ENCODE results near the gene PTPRH.
"Not testable (repeated sequence)": the region's sequence is repeated elsewhere in the genome, so short reads cannot be mapped to it uniquely, and the experiment has no call there.

Gene PTPRH

DNA sequence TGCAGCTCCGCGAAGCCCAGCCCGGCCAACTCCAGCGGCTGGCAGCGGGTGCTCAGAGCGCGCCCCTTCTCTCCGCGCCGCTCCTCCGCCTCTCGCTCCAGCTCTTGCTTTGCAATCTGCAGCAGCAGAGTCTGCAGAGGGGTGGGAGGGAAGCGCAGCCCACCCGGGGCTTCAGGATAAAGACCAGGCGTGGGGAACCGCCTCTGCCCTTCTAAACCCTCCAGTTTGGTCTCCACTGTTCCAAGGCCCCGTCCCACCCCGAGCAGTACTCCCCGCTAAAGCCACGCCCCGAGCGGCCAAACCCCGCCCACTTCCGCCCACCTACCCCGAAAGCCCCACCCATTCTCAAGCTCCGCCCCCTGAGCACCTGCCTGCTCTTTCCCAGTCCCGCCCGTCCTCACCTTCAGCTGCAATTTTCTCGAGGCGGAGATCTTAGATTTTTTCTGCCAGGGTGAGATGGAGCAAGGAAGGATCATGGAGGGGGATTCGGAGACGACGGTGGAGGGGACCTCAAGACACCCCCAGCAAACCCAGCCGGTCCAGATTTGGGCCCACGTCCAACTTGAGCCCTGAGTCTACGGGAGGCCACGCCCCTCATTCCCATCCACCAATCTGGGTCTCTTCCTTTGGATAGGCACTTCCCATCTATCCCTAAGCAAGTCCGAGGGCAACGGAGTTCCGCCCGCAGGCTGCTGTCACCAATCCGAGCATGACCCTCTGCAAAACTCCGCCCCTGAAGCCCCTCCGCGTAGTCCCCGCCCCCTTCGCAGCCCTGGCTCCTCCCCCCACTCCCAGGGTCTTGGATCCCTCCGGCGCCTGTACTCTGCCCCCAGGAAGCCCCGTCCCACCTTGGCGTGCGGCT lies 52.9 kb downstream of the PTPRH start:
- no peak for DNase-seq (ENCODE audit: low read depth)
- H3K4me3 ChIP-seq (ENCODE audit: low read depth, low read length) = no peak overlapping the region
- TF ChIP-seq, protein P1, sequence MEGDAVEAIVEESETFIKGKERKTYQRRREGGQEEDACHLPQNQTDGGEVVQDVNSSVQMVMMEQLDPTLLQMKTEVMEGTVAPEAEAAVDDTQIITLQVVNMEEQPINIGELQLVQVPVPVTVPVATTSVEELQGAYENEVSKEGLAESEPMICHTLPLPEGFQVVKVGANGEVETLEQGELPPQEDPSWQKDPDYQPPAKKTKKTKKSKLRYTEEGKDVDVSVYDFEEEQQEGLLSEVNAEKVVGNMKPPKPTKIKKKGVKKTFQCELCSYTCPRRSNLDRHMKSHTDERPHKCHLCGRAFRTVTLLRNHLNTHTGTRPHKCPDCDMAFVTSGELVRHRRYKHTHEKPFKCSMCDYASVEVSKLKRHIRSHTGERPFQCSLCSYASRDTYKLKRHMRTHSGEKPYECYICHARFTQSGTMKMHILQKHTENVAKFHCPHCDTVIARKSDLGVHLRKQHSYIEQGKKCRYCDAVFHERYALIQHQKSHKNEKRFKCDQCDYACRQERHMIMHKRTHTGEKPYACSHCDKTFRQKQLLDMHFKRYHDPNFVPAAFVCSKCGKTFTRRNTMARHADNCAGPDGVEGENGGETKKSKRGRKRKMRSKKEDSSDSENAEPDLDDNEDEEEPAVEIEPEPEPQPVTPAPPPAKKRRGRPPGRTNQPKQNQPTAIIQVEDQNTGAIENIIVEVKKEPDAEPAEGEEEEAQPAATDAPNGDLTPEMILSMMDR (IDR thresholded peaks at IDR 0.05; ENCODE audit: low read depth, low read length) = no peak
- TF ChIP-seq, protein P2, sequence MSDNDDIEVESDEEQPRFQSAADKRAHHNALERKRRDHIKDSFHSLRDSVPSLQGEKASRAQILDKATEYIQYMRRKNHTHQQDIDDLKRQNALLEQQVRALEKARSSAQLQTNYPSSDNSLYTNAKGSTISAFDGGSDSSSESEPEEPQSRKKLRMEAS (IDR thresholded peaks at IDR 0.05; ENCODE audit: low read depth, low read length) = no peak
- TF ChIP-seq MYC (IDR thresholded peaks at IDR 0.05; ENCODE audit: low read depth, low read length) = no peak
- TF ChIP-seq POLR2A (IDR thresholded peaks at IDR 0.05; ENCODE audit: extremely low read depth, insufficient read length) = no peak

DNA sequence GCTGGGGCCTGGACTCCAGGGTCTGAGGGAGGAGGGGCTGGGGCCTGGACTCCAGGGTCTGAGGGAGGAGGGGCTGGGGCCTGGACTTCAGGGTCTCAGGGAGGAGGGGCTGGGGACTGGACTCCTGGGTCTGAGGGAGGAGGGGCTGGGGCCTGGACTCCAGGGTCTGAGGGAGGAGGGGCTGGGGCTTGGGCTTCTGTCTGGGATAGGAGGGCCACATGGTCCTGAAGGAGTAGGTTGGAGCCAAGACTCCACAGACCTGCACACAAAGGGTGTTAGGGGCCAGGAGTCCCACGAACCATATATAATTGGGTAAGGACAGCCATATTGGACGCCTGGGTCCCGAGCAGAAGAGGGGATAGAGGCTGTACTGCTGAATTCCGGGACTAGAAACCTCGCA lies 53.5 kb downstream of the PTPRH start:
- not testable (repeated sequence) for H3K4me3 ChIP-seq (ENCODE audit: low read depth, low read length)

DNA sequence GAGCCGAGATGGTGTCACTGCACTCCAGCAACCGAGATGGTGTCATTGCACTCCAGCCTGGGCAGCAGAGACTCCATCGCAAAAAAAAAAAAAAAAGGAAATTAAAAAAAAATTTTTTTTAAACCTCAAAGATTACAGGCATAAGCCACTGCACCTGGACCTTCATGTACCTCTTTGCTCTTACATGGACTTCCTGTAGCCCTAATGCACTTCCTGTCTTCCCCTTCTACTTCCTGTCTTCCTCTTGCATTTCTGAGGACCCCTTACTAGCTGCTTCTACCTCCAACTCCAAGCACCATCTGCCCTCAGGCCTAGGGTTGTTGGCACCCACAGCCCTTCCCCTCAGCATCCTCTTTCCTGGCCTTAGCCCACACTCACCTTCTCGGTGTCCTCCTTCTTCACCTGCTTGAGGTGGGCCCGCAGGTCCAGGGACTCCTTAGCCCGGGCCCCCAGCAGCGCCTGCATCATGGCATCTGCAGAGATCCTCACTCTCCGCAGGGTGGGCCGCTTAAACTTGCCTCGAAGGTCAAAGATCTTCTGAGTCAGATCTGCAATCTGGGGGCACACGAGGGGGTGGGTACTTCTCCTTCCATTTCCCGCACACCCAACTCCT lies 55.5 kb downstream of the PTPRH start:
- no peak for DNase-seq (ENCODE audit: low read depth)
- H3K4me3 ChIP-seq (ENCODE audit: low read depth, low read length) = no peak overlapping the region
- TF ChIP-seq POLR2A (IDR thresholded peaks at IDR 0.05; ENCODE audit: extremely low read depth, insufficient read length) (no peak), MYC (IDR thresholded peaks at IDR 0.05; ENCODE audit: low read depth, low read length) (no peak)
- TF ChIP-seq, protein P2 (IDR thresholded peaks at IDR 0.05; ENCODE audit: low read depth, low read length) = no peak
- TF ChIP-seq, protein P1 (IDR thresholded peaks at IDR 0.05; ENCODE audit: low read depth, low read length) = no peak

More for the DNA sequence above, 53.5 kb downstream of the PTPRH start:
- DNase-seq (ENCODE audit: low read depth) = not testable (repeated sequence)

DNA sequence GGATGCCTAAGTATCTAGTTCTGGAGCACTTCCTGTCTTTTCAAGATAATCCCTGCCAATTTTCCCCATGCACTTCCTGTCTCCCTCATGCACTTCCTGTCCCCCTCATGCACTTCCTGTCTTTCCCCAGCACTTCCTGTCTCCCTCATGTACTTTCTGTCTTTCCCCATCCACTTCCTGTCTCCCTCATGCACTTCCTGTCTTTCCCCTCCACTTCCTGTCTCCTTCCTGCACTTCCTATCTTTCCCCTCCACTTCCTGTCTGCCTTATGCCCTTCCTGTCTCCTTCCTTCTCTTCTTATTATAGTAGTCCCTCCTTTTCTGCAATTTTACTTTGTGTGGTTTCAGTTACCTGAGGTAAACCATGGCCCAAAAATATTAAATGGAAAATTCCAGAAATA lies 57.3 kb downstream of the PTPRH start:
- H3K4me3 ChIP-seq (ENCODE audit: low read depth, low read length) = no peak overlapping the region
- DNase-seq (ENCODE audit: low read depth) = no peak
- TF ChIP-seq POLR2A (IDR thresholded peaks at IDR 0.05; ENCODE audit: extremely low read depth, insufficient read length) (no peak), MYC (IDR thresholded peaks at IDR 0.05; ENCODE audit: low read depth, low read length) (no peak)
- TF ChIP-seq, protein P2 (IDR thresholded peaks at IDR 0.05; ENCODE audit: low read depth, low read length) = no peak
- TF ChIP-seq, protein P1 (IDR thresholded peaks at IDR 0.05; ENCODE audit: low read depth, low read length) = no peak

DNA sequence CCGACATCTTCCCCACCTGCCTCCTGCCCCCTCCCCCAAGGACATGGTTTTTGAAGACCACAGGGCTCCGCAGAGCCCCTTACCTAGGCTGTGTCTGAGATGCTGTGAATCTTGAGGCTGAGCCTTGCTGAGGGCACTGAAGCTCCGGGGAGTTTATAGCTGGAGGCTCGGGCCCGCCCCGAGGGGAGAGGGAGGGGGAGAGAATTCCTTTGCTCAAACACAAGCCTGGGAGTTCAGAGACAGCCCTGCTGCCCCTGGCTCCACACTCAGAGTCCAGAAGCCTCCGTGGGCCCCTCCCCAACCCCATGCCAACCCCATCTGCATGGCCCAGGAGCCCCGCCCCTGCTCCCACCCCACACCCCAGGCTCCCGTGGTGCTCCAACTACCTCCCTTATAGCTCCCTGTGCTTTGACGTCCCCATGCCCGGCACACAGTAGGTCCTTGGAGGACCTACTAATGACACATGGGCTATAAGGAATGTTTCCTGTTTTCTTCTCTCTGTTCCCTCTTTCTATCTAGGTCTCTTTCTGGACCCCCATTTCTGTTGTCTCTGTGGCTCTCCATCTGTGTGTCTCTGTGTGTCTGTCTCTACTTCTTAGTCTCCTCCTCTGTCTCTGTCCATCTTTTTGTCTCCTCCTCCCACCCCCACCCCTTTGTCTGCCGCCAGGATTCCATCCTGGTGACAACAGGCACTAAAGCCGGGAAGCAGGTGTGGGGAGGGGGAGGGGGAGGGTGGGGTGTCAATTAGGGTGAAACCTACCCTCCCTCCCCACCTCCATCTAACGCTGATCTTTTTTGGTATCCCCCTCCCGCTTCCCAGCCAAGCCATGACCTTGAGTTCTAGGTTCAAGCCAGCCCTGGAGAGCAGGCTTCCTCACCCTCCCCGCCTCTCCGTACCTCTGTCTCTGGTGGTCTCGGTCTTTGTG lies 60.0 kb downstream of the PTPRH start, which contains the start of gene TNNT1:
TNNT1 (minus strand) TSS at position 129 of the 926 bp plus-strand sequence. CDS start 2,049 bp downstream, outside the sequence.
- DNase-seq (ENCODE audit: low read depth) = no peak
- TF ChIP-seq POLR2A (IDR thresholded peaks at IDR 0.05; ENCODE audit: extremely low read depth, insufficient read length) (no peak), MYC (IDR thresholded peaks at IDR 0.05; ENCODE audit: low read depth, low read length) (no peak)
- TF ChIP-seq, protein P2 (IDR thresholded peaks at IDR 0.05; ENCODE audit: low read depth, low read length) = no peak
- TF ChIP-seq, protein P1 (IDR thresholded peaks at IDR 0.05; ENCODE audit: low read depth, low read length) = no peak
- no peak within 1 kb of the TSS for H3K4me3 ChIP-seq (ENCODE audit: low read depth, low read length)

All from NB4 (cell line).